SH-SY5Y (cell line): Measurements from ENCODE around the gene ACTR3.

ENCODE experiments used
- GATA2 ChIP-seq: IDR thresholded peaks from 2 replicates; pipeline ENCODE4 v1.6.1; 2011; ENCODE audit warnings: mild to moderate bottlenecking, low read depth, low read length
- GATA3 ChIP-seq: IDR thresholded peaks from 2 replicates; pipeline ENCODE4 v1.6.1; 2011; ENCODE audit warnings: low read depth, mild to moderate bottlenecking, low read length, moderate library complexity

DNA sequence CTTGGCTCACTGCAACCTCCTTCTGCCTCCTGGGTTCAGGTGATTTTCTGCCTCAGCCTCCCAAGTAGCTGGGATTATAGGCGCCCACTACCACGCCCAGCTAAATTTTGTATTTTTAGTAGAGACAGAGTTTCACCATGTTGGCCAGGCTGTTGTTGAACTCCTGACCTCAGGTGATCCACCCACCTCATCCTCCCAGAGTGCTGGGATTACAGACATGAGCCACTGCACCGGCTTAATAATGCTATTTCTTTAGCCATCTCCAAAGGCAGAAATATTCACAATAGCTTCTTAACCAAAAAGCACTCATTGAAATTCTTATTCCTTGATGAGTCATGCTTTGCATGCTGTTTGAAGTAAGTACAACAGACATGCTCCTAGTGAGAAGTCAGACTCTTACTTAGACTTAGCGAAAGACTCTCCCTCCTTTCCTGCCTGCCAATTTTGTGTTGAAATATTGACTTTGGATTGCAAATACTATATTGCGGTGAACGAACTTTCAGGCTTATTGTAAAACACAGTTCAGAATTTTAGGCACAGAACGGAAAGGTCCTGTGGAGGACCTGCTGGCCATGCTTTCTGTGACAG is 4.4 kb downstream of the ACTR3 start:
- TF ChIP-seq GATA3 (no peak), GATA2 (no peak)
